Measurements from ENCODE around the gene SH2D1B.
"Not testable (repeated sequence)": the region's sequence is repeated elsewhere in the genome, so short reads cannot be mapped to it uniquely, and the experiment has no call there.

Gene SH2D1B, protein sequence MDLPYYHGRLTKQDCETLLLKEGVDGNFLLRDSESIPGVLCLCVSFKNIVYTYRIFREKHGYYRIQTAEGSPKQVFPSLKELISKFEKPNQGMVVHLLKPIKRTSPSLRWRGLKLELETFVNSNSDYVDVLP

GRCh38 chr1:162412002-162412401 is at the start of gene SH2D1B:
SH2D1B (minus strand) TSS chr1:162412136; CDS start chr1:162412016, 120 bp downstream.
- DNase-seq = no peak

DNA sequence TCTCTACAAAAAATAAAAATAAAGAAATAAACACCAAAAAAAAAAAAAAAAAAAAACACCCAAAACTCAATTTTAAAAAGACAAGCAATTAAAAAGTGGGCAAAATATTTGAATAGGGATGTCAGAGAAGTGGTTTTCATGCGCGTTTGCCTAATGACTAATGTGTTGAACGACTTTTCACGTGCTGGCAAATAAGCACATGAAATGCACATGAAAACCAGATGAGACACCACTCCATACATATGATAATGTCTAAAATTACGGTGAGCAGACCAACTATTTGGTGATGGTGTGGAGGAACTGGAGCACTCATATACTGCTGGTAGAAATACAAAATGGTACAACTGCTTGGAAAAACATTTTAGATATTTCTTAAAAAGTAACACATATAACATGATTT is 46.3 kb upstream of the SH2D1B start:
- DNase-seq = no peak

DNA sequence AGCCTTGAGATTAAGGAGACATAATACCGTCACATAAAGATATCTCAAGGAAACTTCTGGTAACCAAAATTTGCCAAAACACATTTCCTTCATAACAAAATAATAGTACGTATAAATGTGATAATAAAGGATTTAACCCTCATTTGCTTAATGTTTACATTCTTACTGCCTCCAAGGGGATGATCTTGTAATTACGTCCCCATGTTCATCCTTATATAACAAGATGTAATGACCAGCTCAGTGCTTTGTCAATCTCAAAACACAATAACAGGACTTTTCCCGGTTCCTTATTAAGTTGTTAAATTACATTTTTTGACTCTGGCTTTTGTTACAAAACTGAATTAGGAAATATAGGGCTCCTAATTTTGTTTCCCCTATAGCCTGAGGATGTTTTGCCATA is 44.4 kb upstream of the SH2D1B start:
- DNase-seq = no peak

DNA sequence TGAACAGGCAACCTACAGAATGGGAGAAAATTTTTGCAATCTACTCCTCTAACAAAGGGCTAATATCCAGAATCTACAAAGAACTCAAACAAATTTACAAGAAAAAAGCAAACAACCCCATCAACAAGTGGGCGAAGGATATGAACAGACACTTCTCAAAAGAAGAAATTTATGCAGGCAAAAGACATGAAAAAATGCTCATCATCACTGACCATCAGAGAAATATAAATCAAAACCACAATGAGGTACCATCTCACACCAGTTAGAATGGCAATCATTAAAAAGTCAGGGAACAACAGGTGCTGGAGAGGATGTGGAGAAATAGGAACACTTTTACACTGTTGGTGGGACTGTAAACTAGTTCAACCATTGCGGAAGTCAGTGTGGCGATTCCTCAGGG is 42.4 kb upstream of the SH2D1B start:
- not testable (repeated sequence) for DNase-seq

DNA sequence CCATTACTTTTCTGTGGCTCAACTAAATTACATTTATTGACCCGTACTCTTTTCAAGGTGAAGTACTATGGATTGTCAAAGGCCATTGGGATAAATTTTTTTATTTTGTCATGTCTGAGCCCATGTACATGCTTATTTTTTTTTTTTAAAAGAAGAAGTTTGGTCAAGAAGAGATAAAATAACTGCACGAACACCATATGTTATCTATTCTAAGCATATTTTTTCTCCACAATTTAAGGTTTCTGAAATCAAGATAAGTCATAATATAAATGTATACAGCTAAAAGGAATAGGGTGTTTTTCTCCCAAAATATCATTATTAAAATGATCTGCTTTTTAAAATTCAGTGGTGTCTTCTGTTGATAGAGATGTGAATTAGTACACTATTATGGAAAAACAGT is 35.0 kb upstream of the SH2D1B start:
- DNase-seq = no peak

- no peak for DNase-seq
These were observed 33.0 kb upstream of the SH2D1B start for GRCh38 chr1:162444903-162445302.

GRCh38 chr1:162432977-162433713 is 21.2 kb upstream of the SH2D1B start:
- not testable (repeated sequence) for DNase-seq

DNA sequence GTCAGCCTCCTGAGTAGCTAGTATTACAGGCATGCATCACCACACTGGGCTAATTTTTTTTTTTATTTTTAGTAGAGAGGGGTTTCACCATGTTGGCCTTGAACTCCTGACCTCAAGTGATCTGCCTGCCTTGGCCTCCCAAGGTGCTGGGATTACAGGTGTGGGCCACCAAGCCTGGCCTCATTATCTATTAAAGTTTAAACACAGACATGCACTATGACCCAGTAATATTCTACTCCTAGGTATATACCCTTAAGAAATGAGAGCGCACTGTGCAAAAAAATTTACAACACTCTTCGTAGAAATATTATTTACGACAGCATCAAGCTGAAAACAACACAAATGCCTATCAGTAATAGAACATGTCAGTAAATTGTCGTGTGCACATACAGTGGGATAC is 18.6 kb upstream of the SH2D1B start:
- no peak for DNase-seq

DNA sequence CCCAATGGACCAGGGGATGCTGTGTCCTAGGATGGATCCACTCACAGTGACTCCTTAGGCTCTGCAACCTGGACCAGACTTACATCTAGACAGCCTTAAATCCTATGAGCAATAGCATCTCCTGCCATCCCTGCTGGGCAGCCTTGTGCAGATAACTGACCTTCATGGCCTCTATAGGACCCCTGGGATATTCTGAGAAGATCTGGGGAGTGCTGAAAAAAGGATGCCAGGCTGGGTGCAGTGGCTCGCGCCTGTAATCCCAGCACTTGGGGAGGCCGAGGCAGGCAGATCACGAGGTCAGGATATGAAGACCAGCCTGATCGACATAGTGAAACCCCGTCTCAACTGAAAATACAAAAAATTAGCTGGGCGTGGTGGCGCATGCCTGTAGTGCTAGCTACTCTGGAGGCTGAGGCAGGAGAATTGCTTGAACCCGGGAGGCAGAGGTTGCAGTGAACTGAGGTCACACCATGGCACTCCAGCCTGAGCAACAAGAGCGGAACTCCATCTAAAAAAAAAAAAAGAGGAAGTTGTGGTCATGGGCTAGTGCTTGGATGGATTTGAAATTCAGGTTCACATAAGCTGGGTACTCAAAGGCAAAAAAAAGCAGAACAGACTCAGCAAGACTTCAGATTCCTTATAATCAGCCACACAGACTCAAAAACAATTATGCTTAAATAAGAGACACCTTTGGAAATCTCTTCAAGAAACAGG is 10.9 kb upstream of the SH2D1B start:
- DNase-seq = no peak

GRCh38 chr1:162421258-162422164 is 9.6 kb upstream of the SH2D1B start:
- DNase-seq = no peak

- no peak for DNase-seq
These were observed 8.2 kb upstream of the SH2D1B start for GRCh38 chr1:162420120-162420519.

DNA sequence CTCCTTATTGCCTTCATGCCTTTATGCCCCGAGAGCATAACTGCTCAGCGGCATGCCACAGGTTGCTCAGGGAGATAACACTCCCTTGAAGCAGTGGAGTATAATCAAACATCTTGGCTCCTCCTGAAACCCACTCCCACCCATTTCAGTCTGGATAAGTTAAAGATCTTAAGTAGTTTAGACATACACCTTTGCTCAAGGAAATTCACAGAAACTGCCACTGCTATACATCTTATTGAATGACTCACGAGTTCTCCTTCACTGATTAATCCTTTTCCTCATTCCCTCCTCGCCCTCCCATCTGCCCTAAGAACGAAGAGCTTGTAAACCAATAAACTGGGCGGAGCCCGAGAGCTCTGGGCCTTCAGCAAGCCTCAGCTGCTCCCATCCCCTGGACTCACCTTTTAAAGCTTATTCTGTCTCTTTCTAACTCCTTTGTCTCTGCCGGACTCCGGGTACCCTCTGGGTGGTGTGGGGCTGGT is 7.6 kb upstream of the SH2D1B start:
- not testable (repeated sequence) for DNase-seq

DNA sequence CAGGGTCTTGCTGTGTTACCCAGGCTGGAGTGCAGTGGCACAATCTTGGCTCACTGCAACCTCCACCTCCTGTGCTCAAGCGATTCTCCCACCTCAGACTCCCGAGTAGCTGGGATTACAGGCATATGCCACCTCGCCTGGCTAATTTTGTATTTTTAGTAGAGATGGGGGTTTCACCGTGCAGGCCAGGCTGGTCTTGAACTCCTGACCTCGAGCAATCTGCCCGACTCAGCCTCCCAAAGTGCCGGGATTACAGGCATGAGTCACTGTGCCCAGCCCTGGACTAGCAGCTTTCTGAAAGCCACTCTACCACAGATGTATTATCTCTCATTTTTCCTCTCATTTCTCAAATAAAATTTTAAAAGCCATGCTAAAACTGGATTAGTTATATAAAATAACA is 6.6 kb upstream of the SH2D1B start:
- not testable (repeated sequence) for DNase-seq

- no peak for DNase-seq
These were observed 5.7 kb upstream of the SH2D1B start for GRCh38 chr1:162417650-162418049.

- no peak for DNase-seq
These were observed 5.0 kb upstream of the SH2D1B start for GRCh38 chr1:162416909-162417308.

GRCh38 chr1:162416215-162416614 is 4.3 kb upstream of the SH2D1B start:
- no peak for DNase-seq

DNA sequence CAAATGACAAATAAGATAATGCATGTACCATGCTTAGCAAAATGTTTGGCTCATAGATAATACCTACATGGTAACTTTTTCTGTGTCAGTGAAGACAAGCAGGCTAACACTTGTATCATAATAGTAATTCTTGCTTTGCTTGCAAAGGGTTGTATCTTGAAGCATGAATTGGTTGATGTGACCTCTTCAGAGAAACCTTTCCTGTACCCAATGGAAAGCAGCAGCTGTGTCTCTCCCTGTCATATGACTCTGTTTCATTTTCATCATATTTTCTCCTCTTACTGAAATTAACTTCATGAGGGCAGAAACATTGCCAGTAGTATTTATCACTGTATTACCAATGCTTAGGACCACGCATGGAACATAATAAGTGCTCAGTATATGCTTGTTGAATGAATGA is 4.4 kb downstream of the SH2D1B start:
- no peak for DNase-seq

DNA sequence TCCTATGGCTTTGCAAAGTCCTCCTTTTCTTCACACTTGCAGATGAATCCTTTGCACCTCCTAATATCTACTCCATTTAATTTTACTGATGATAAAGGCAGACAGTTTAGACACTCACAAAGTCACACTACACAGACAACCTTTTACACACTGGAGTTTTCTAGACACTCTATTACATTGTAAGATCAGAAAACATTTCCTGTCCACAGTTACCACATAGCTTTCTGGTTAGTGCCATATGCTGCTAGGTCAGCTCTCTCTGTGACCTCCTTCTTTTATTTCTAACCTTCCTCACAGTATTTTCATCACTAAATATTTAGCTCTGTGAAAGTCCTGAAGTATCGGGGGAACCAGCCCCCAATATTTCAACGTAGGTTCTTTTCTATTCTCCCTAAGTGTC is 5.1 kb downstream of the SH2D1B start:
- DNase-seq = no peak

DNA sequence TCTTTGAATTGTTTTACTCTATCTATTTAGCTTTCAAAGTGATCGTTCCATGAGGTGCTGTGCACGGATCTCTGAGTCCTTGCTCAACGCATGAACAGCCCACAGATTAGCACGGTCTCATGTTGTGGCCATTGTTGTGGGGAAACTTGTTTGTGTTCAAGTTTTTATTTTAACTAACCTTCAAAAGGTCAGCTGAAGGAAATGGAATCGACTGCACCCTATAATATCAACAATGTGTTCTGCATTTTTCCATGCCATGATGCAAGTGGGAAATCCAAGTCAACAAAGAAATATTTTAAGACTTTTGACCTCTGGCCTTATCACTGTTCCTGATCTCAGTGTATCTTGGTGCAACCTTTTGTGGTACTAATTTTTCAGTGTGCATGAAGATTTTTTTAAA is 6.1 kb downstream of the SH2D1B start:
- DNase-seq = no peak

DNA sequence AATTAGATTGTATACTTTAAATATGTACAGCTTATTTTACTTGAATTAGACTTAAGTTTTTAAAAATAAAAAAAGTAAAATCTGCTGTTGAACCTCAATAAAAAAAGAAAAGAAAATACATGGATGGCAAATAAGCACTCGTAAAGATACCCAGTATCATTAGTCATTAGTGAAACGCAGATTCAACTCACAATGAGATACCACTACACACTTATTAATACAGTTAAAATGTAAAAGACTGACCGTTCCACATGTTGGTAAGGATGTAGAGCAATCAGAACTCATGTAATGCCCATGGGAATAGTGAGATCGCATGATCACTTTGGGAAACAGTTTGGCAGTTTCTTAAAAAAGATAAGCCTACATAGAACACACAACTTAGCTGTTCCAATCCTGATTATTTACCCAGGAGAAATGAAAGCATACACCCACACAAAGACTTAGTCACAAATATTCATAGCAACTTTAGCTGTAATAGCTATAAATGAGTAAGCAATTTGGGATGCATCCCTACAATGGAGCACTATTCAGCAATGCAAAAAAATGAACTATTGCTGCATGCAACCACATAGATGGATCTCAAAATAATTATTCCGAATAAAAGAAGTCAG is 7.3 kb downstream of the SH2D1B start:
- no peak for DNase-seq

DNA sequence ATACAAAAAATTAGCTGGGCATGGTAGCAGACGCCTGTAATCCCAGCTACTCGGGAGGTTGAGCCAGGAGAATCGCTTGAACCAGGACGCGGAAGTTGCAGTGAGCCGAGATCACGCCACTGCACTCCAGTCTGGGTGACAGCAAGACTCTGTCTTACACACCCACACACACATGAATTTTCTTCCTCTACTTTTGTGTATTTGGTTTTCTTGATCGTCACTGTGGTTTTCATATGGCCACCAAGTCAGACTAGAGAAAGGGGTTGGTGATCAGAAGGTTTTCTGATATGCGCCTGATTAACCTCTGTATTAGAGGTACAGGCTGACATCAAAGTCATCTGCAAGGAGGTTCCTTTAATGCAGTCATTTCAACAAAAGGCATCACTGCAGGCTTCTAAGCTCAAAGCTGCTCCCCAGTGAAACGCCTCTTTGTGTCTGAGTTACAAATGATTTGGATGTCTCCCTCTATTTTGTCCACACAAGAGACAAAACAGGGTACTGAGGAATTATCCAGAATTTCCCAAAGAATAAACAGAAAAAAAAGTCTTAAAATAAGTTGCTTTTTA is 11.1 kb downstream of the SH2D1B start:
- no peak for DNase-seq

DNA sequence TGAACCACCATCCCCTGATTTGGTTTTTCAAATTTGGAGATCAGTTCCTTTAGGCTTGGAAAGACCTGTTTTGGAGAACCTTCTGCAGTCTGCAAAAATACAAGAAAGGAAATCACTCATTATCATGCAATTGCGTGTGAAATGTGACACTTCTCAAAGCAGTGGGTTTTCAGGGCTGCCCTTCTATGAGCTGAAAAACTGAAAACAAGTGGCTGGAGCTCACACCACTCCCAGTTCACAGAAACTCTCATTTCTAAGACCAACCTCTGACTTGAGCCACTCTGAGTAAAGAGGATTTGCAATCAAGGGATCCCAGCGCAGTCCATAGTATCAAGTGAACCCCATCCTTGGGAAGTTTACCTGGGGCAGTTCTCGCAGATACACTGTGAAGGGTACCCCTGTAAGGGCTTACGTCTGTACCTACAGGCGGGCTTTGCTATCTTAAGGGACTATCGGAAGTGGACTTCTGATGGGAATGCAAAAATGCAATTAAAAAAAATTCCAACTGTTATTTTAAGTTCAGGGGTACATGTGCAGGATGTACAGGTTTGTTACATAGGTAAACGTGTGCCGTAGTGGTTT is 12.8 kb downstream of the SH2D1B start:
- DNase-seq = no peak

All from activated CD4-positive, alpha-beta T cell treated with anti-CD3 and anti-CD28 coated beads for 1 hour (primary cell).